ENCODE results near the gene PEX13.

PEX13 gene

GRCh38 chr2:61017556-61018317, at the start of gene PEX13, which contains the start of gene PUS10:
TSS of gene PEX13 (plus strand) at chr2:61017720. CDS start at chr2:61017760, 40 bp downstream.
TSS of gene PUS10 (minus strand) at chr2:61018255. CDS start at chr2:61011890, 6,365 bp downstream.
- TF ChIP-seq USF1 (IDR thresholded peaks at IDR 0.05) (no peak), CREB1 (IDR thresholded peaks at IDR 0.05; ENCODE audit: low read depth) (0 out of 2 replicates have a peak, but pooled peaks have one; percentile 22), TAF1 (IDR thresholded peaks at IDR 0.05; ENCODE audit: low read depth) (peak; percentile 43; the same call in 1 of the 2 replicates), TEAD4 (IDR thresholded peaks at IDR 0.05) (no peak), RAD21 (IDR thresholded peaks at IDR 0.05; ENCODE audit: low read depth) (no peak), EP300 (IDR thresholded peaks at IDR 0.05; ENCODE audit: borderline replicate concordance) (no peak), MAX (IDR thresholded peaks at IDR 0.05) (no peak; the same call in 1 of the 2 replicates), YY1 (IDR thresholded peaks at IDR 0.05; ENCODE audit: low read depth) (peak; percentile 80), REST (IDR thresholded peaks at IDR 0.05; ENCODE audit: low read depth) (no peak), ZBTB7A (IDR thresholded peaks at IDR 0.05; ENCODE audit: low read depth) (no peak), CEBPB (IDR thresholded peaks at IDR 0.05) (peak; percentile 83), EGR1 (IDR thresholded peaks at IDR 0.05) (peak; percentile 80), TCF12 (IDR thresholded peaks at IDR 0.05; ENCODE audit: low read depth) (no peak; the same call in 1 of the 2 replicates), NFIC (IDR thresholded peaks at IDR 0.05) (no peak), FOXM1 (IDR thresholded peaks at IDR 0.05; ENCODE audit: borderline replicate concordance, low read depth) (no peak)

GRCh38 chr2:60972889-60973656, 44.4 kb upstream of the PEX13 start:
- TF ChIP-seq RAD21 (IDR thresholded peaks at IDR 0.05; ENCODE audit: low read depth) = no peak
- no peak for TF ChIP-seq EGR1 (IDR thresholded peaks at IDR 0.05)
- no peak for TF ChIP-seq TAF1 (IDR thresholded peaks at IDR 0.05; ENCODE audit: low read depth)
- no peak for TF ChIP-seq USF1 (IDR thresholded peaks at IDR 0.05)
- no peak for TF ChIP-seq TEAD4 (IDR thresholded peaks at IDR 0.05)
- no peak for TF ChIP-seq REST (IDR thresholded peaks at IDR 0.05; ENCODE audit: low read depth)
- no peak for TF ChIP-seq CREB1 (IDR thresholded peaks at IDR 0.05; ENCODE audit: low read depth)
- no peak for TF ChIP-seq EP300 (IDR thresholded peaks at IDR 0.05; ENCODE audit: borderline replicate concordance)
- no peak for TF ChIP-seq TCF12 (IDR thresholded peaks at IDR 0.05; ENCODE audit: low read depth)

- TF ChIP-seq USF1 (IDR thresholded peaks at IDR 0.05) (no peak), MAX (IDR thresholded peaks at IDR 0.05) (no peak), CEBPB (IDR thresholded peaks at IDR 0.05) (no peak), TAF1 (IDR thresholded peaks at IDR 0.05; ENCODE audit: low read depth) (no peak), TCF12 (IDR thresholded peaks at IDR 0.05; ENCODE audit: low read depth) (no peak), TEAD4 (IDR thresholded peaks at IDR 0.05) (no peak), NFIC (IDR thresholded peaks at IDR 0.05) (no peak), CREB1 (IDR thresholded peaks at IDR 0.05; ENCODE audit: low read depth) (no peak), EGR1 (IDR thresholded peaks at IDR 0.05) (no peak), FOXM1 (IDR thresholded peaks at IDR 0.05; ENCODE audit: borderline replicate concordance, low read depth) (no peak), ZBTB7A (IDR thresholded peaks at IDR 0.05; ENCODE audit: low read depth) (no peak), RAD21 (IDR thresholded peaks at IDR 0.05; ENCODE audit: low read depth) (no peak), YY1 (IDR thresholded peaks at IDR 0.05; ENCODE audit: low read depth) (no peak), REST (IDR thresholded peaks at IDR 0.05; ENCODE audit: low read depth) (no peak)
These were observed 43.8 kb upstream of the PEX13 start for GRCh38 chr2:60973705-60974104.
